T-helper 2 cell treated with Interferon-gamma antibody and Interleukin-4, amounts not matched to agents 5 μg/mL and 100 μg/mL, for 36 hours (primary cell): Measurements from ENCODE around the gene CSNK2B.
A peak's percentile ranks its signal among the peaks of the same experiment; 100 is the strongest.

ENCODE experiments used
- DNase-seq: peaks from one replicate; pipeline ENCODE4 v3.0.0; 2021; ENCODE audit warnings: low spot score
- H3K27ac Mint-ChIP-seq: one replicate; pipeline ENCODE4 v1.8.0; 2021; ENCODE audit warnings: mild to moderate bottlenecking, mixed read lengths
- H3K27me3 Mint-ChIP-seq: one replicate; pipeline ENCODE4 v1.8.0; 2021; ENCODE audit warnings: low read depth, mixed read lengths
- H3K36me3 Mint-ChIP-seq: one replicate; pipeline ENCODE4 v1.8.0; 2021; ENCODE audit warnings: low read depth, mixed read lengths
- H3K4me1 Mint-ChIP-seq: one replicate; pipeline ENCODE4 v1.8.0; 2021; ENCODE audit warnings: low read depth, mixed read lengths
- H3K4me3 Mint-ChIP-seq: one replicate; pipeline ENCODE4 v1.8.0; 2022; ENCODE audit warnings: mild to moderate bottlenecking, moderate library complexity, mixed read lengths
- H3K9me3 Mint-ChIP-seq: one replicate; pipeline ENCODE4 v1.8.0; 2021; ENCODE audit warnings: mixed read lengths

CSNK2B gene

GRCh38 chr6:31665501-31666336, at the start of gene CSNK2B:
Gene CSNK2B (plus strand): TSS chr6:31666080. CDS start chr6:31666832, 752 bp downstream.
- Mint-ChIP-seq H3K27ac (peak within 1 kb of the TSS; percentile 97), H3K4me3 (peak within 1 kb of the TSS; percentile 98), H3K4me1 (peaks cover 53% of the 10 kb centered on the region), H3K36me3 (peaks cover 75% of the 10 kb centered on the region), H3K27me3 (no peaks in the 10 kb centered on the region), H3K9me3 (no peaks in the 10 kb centered on the region)
- DNase-seq: peak; percentile 98

- DNase-seq: no peak
Observed at GRCh38 chr6:31617010-31617409, 48.9 kb upstream of the CSNK2B start.

GRCh38 chr6:31619805-31620585, 45.9 kb upstream of the CSNK2B start:
- no peaks in the 10 kb centered on the region for H3K27me3 Mint-ChIP-seq
- H3K4me1 Mint-ChIP-seq: peaks cover 44% of the 10 kb centered on the region
- H3K36me3 Mint-ChIP-seq: peaks cover 41% of the 10 kb centered on the region
- DNase-seq: peak; percentile 98
- H3K27ac Mint-ChIP-seq: peak overlapping the region; percentile 99
- H3K9me3 Mint-ChIP-seq: no peaks in the 10 kb centered on the region
- peak overlapping the region; percentile 86 for H3K4me3 Mint-ChIP-seq

More at GRCh38 chr6:31617010-31617409, 48.9 kb upstream of the CSNK2B start:
- Mint-ChIP-seq H3K4me1 (peaks cover 41% of the 10 kb centered on the region), H3K36me3 (peaks cover 19% of the 10 kb centered on the region), H3K4me3 (peak overlapping the region; percentile 81), H3K27ac (peak overlapping the region; percentile 90), H3K9me3 (no peaks in the 10 kb centered on the region), H3K27me3 (no peaks in the 10 kb centered on the region)

- Mint-ChIP-seq H3K27me3 (no peaks in the 10 kb centered on the region), H3K36me3 (peaks cover 47% of the 10 kb centered on the region), H3K27ac (peak within 1 kb of the TSS; percentile 99), H3K4me3 (peak within 1 kb of the TSS; percentile 90), H3K9me3 (no peaks in the 10 kb centered on the region), H3K4me1 (peaks cover 38% of the 10 kb centered on the region)
- no peak for DNase-seq
Observed at GRCh38 chr6:31620586-31621319, 45.1 kb upstream of the CSNK2B start, which contains the start of gene PRRC2A. Gene PRRC2A (plus strand): TSS chr6:31620715. CDS start chr6:31622790, 2,075 bp downstream.

- Mint-ChIP-seq H3K27me3 (no peaks in the 10 kb centered on the region), H3K9me3 (no peaks in the 10 kb centered on the region), H3K4me3 (peak overlapping the region; percentile 90), H3K36me3 (peaks cover 53% of the 10 kb centered on the region), H3K27ac (peak overlapping the region; percentile 93), H3K4me1 (peaks cover 33% of the 10 kb centered on the region)
- DNase-seq: no peak
Observed at GRCh38 chr6:31621320-31621939, 44.5 kb upstream of the CSNK2B start.

- Mint-ChIP-seq H3K27ac (peak overlapping the region; percentile 93), H3K27me3 (no peaks in the 10 kb centered on the region), H3K9me3 (no peaks in the 10 kb centered on the region), H3K4me1 (peaks cover 28% of the 10 kb centered on the region), H3K4me3 (peak overlapping the region; percentile 90), H3K36me3 (peaks cover 53% of the 10 kb centered on the region)
- no peak for DNase-seq
Observed at GRCh38 chr6:31621991-31622390, 43.9 kb upstream of the CSNK2B start.

- Mint-ChIP-seq H3K4me1 (peaks cover 29% of the 10 kb centered on the region), H3K27ac (peak overlapping the region; percentile 24), H3K4me3 (peak overlapping the region; percentile 90), H3K27me3 (no peaks in the 10 kb centered on the region), H3K9me3 (no peaks in the 10 kb centered on the region), H3K36me3 (peaks cover 58% of the 10 kb centered on the region)
- DNase-seq: no peak
Observed at GRCh38 chr6:31622684-31623091, 43.2 kb upstream of the CSNK2B start.

GRCh38 chr6:31624070-31624469, 41.8 kb upstream of the CSNK2B start:
- DNase-seq: no peak
- H3K4me1 Mint-ChIP-seq: peaks cover 26% of the 10 kb centered on the region
- H3K27ac Mint-ChIP-seq: no peak overlapping the region
- no peak overlapping the region for H3K4me3 Mint-ChIP-seq
- H3K27me3 Mint-ChIP-seq: no peaks in the 10 kb centered on the region
- H3K36me3 Mint-ChIP-seq: peaks cover 68% of the 10 kb centered on the region
- H3K9me3 Mint-ChIP-seq: no peaks in the 10 kb centered on the region

GRCh38 chr6:31626952-31627351, 38.9 kb upstream of the CSNK2B start:
- H3K27ac Mint-ChIP-seq: peak overlapping the region; percentile 22
- no peaks in the 10 kb centered on the region for H3K9me3 Mint-ChIP-seq
- H3K4me1 Mint-ChIP-seq: peaks cover 18% of the 10 kb centered on the region
- no peaks in the 10 kb centered on the region for H3K27me3 Mint-ChIP-seq
- no peak for DNase-seq
- peaks cover 84% of the 10 kb centered on the region for H3K36me3 Mint-ChIP-seq
- H3K4me3 Mint-ChIP-seq: no peak overlapping the region

- no peak for DNase-seq
- H3K36me3 Mint-ChIP-seq: peaks cover 79% of the 10 kb centered on the region
- no peak overlapping the region for H3K4me3 Mint-ChIP-seq
- no peak overlapping the region for H3K27ac Mint-ChIP-seq
- no peaks in the 10 kb centered on the region for H3K9me3 Mint-ChIP-seq
- peaks cover 10% of the 10 kb centered on the region for H3K4me1 Mint-ChIP-seq
- H3K27me3 Mint-ChIP-seq: no peaks in the 10 kb centered on the region
Observed at GRCh38 chr6:31627690-31628287, 38.1 kb upstream of the CSNK2B start.

- Mint-ChIP-seq H3K4me3 (no peak overlapping the region), H3K27me3 (no peaks in the 10 kb centered on the region), H3K9me3 (no peaks in the 10 kb centered on the region), H3K36me3 (peaks cover 76% of the 10 kb centered on the region), H3K27ac (no peak overlapping the region), H3K4me1 (peaks cover 5% of the 10 kb centered on the region)
- no peak for DNase-seq
Observed at GRCh38 chr6:31629014-31629413, 36.9 kb upstream of the CSNK2B start.

GRCh38 chr6:31630177-31630934, 35.5 kb upstream of the CSNK2B start:
- Mint-ChIP-seq H3K4me3 (no peak overlapping the region), H3K36me3 (peaks cover 74% of the 10 kb centered on the region), H3K27ac (no peak overlapping the region)

More at GRCh38 chr6:31630177-31630934, 35.5 kb upstream of the CSNK2B start:
- DNase-seq: no peak
- Mint-ChIP-seq H3K27me3 (no peaks in the 10 kb centered on the region), H3K9me3 (no peaks in the 10 kb centered on the region), H3K4me1 (peaks cover 5% of the 10 kb centered on the region)
